ENCODE data around the gene ABCC4.

Gene ABCC4

GRCh38 chr13:95300625-95301182 lies 547 bp downstream of the ABCC4 start (continued):
- TF ChIP-seq, protein P1, sequence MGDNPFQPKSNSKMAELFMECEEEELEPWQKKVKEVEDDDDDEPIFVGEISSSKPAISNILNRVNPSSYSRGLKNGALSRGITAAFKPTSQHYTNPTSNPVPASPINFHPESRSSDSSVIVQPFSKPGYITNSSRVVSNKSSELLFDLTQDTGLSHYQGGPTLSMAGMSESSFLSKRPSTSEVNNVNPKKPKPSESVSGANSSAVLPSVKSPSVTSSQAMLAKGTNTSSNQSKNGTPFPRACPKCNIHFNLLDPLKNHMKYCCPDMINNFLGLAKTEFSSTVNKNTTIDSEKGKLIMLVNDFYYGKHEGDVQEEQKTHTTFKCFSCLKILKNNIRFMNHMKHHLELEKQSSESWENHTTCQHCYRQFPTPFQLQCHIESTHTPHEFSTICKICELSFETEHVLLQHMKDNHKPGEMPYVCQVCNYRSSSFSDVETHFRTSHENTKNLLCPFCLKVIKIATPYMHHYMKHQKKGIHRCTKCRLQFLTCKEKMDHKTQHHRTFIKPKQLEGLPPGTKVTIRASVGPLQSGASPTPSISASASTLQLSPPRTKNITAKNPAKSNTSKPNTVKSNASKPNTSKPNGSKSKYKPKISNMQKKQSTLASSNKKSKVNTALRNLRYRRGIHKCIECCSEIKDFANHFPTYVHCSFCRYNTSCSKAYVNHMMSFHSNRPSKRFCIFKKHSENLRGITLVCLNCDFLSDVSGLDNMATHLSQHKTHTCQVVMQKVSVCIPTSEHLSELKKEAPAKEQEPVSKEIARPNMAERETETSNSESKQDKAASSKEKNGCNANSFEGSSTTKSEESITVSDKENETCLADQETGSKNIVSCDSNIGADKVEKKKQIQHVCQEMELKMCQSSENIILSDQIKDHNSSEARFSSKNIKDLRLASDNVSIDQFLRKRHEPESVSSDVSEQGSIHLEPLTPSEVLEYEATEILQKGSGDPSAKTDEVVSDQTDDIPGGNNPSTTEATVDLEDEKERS (tag by site-specific recombination; IDR thresholded peaks at IDR 0.05), result no peak
- no peak for TF ChIP-seq GLI4 (tag by site-specific recombination; IDR thresholded peaks at IDR 0.05)
- no peak for TF ChIP-seq ZNF16 (tag by site-specific recombination; IDR thresholded peaks at IDR 0.05; ENCODE audit: low read depth)
- no peak for TF ChIP-seq ZNF585B (tag by site-specific recombination; IDR thresholded peaks at IDR 0.05)
- TF ChIP-seq, protein P2, sequence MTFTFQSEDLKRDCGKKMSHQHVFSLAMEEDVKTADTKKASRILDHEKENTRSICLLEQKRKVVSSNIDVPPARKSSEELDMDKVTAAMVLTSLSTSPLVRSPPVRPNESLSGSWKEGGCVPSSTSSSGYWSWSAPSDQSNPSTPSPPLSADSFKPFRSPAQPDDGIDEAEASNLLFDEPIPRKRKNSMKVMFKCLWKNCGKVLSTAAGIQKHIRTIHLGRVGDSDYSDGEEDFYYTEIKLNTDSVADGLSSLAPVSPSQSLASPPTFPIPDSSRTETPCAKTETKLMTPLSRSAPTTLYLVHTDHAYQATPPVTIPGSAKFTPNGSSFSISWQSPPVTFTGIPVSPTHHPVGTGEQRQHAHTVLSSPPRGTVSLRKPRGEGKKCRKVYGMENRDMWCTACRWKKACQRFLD (tag by site-specific recombination; IDR thresholded peaks at IDR 0.05), result no peak
- no peak for TF ChIP-seq ZNF610 (tag by site-specific recombination; IDR thresholded peaks at IDR 0.05; ENCODE audit: borderline replicate concordance)
- no peak for TF ChIP-seq ZNF449 (tag by site-specific recombination; IDR thresholded peaks at IDR 0.05)
- no peak for TF ChIP-seq ZNF571 (tag by site-specific recombination; IDR thresholded peaks at IDR 0.05)
- TF ChIP-seq, protein P3, sequence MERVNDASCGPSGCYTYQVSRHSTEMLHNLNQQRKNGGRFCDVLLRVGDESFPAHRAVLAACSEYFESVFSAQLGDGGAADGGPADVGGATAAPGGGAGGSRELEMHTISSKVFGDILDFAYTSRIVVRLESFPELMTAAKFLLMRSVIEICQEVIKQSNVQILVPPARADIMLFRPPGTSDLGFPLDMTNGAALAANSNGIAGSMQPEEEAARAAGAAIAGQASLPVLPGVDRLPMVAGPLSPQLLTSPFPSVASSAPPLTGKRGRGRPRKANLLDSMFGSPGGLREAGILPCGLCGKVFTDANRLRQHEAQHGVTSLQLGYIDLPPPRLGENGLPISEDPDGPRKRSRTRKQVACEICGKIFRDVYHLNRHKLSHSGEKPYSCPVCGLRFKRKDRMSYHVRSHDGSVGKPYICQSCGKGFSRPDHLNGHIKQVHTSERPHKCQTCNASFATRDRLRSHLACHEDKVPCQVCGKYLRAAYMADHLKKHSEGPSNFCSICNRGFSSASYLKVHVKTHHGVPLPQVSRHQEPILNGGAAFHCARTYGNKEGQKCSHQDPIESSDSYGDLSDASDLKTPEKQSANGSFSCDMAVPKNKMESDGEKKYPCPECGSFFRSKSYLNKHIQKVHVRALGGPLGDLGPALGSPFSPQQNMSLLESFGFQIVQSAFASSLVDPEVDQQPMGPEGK (tag by site-specific recombination; IDR thresholded peaks at IDR 0.05), result no peak; the same call in 1 of the 2 replicates
- TF ChIP-seq ZNF624 (tag by site-specific recombination; IDR thresholded peaks at IDR 0.05), result no peak
- TF ChIP-seq ZNF558 (tag by site-specific recombination; IDR thresholded peaks at IDR 0.05), result no peak; the same call in 1 of the 2 replicates
- TF ChIP-seq, protein P4, sequence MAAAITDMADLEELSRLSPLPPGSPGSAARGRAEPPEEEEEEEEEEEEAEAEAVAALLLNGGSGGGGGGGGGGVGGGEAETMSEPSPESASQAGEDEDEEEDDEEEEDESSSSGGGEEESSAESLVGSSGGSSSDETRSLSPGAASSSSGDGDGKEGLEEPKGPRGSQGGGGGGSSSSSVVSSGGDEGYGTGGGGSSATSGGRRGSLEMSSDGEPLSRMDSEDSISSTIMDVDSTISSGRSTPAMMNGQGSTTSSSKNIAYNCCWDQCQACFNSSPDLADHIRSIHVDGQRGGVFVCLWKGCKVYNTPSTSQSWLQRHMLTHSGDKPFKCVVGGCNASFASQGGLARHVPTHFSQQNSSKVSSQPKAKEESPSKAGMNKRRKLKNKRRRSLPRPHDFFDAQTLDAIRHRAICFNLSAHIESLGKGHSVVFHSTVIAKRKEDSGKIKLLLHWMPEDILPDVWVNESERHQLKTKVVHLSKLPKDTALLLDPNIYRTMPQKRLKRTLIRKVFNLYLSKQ (tag by site-specific recombination; IDR thresholded peaks at IDR 0.05; ENCODE audit: borderline replicate concordance), result no peak
- TF ChIP-seq ZNF280C (tag by site-specific recombination; IDR thresholded peaks at IDR 0.05), result no peak
- TF ChIP-seq RBAK (tag by site-specific recombination; IDR thresholded peaks at IDR 0.05), result no peak
- no peak for TF ChIP-seq ZNF776 (tag by site-specific recombination; IDR thresholded peaks at IDR 0.05; ENCODE audit: borderline replicate concordance)
- TF ChIP-seq ZNF433 (tag by site-specific recombination; IDR thresholded peaks at IDR 0.05; ENCODE audit: low read depth), result no peak
- TF ChIP-seq ZNF549 (tag by site-specific recombination; IDR thresholded peaks at IDR 0.05), result no peak
- no peak for TF ChIP-seq ZNF239 (tag by site-specific recombination; IDR thresholded peaks at IDR 0.05)
- TF ChIP-seq ZNF529 (tag by site-specific recombination; IDR thresholded peaks at IDR 0.05; ENCODE audit: insufficient replicate concordance), result no peak
- TF ChIP-seq ZNF148 (tag by site-specific recombination; IDR thresholded peaks at IDR 0.05; ENCODE audit: borderline replicate concordance), result no peak
- TF ChIP-seq ZNF169 (tag by site-specific recombination; IDR thresholded peaks at IDR 0.05), result no peak
- TF ChIP-seq ZBTB21 (tag by site-specific recombination; IDR thresholded peaks at IDR 0.05), result no peak
- TF ChIP-seq ZNF341 (tag by site-specific recombination; IDR thresholded peaks at IDR 0.05; ENCODE audit: low read depth), result peak; percentile 13; the same call in 1 of the 2 replicates
- no peak for TF ChIP-seq ZNF37A (tag by site-specific recombination; IDR thresholded peaks at IDR 0.05)
- TF ChIP-seq ZNF366 (tag by site-specific recombination; conservative IDR thresholded peaks at IDR 0.05), result peak; percentile 49
- no peak for TF ChIP-seq ZNF174 (tag by site-specific recombination; IDR thresholded peaks at IDR 0.05)
